Measurements from ENCODE around the gene ANKRD63.

Gene ANKRD63

DNA sequence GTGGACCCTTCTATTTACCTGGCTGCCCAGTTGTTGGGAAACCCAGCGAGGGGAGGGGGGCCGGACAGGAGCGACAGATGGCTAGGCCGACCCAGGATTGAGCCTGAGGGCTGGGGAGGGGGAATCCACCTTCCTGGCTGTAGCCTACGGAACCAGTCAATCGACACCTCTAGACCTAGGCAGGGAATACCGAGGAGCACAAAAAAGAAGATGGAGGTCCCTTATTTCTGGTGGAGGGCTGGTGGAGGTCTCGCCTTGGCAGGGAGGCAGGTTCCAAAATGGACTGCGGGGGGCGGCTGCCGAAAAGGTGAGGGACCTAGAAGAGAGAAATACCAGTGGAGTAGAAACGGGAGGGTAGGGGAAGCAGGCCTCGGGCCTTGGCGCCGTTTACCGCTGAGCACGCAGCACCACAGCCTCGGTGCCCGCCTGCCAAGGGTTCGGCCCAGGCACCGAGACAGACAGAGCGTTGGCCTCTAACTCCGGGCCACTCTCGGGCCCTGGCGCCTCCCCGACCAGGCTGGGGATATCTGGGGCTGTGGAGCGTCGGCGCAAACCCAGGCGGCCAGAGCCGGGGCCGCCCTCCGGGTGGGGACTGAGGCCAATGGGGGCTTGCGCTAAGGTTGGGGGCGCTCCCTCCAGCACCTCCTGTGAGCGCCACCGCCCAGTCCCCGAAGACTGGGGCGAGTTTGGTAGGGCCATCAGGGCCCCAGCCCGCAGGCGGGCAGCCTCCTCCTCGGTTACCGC is 1.6 kb downstream of the ANKRD63 start:
- Histone ChIP-seq H3K27me3 (peaks cover 21% of the 10 kb centered on the region), H3K9me3 (no peaks in the 10 kb centered on the region), H3K36me3 (no peaks in the 10 kb centered on the region), H3K4me1 (peaks cover 8% of the 10 kb centered on the region), H3K4me3 (ENCODE audit: low read depth, low read length) (no peak overlapping the region)
- no peak for DNase-seq
- TF ChIP-seq, protein P1, sequence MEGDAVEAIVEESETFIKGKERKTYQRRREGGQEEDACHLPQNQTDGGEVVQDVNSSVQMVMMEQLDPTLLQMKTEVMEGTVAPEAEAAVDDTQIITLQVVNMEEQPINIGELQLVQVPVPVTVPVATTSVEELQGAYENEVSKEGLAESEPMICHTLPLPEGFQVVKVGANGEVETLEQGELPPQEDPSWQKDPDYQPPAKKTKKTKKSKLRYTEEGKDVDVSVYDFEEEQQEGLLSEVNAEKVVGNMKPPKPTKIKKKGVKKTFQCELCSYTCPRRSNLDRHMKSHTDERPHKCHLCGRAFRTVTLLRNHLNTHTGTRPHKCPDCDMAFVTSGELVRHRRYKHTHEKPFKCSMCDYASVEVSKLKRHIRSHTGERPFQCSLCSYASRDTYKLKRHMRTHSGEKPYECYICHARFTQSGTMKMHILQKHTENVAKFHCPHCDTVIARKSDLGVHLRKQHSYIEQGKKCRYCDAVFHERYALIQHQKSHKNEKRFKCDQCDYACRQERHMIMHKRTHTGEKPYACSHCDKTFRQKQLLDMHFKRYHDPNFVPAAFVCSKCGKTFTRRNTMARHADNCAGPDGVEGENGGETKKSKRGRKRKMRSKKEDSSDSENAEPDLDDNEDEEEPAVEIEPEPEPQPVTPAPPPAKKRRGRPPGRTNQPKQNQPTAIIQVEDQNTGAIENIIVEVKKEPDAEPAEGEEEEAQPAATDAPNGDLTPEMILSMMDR (IDR thresholded peaks at IDR 0.05; ENCODE audit: low read depth, low read length): no peak

DNA sequence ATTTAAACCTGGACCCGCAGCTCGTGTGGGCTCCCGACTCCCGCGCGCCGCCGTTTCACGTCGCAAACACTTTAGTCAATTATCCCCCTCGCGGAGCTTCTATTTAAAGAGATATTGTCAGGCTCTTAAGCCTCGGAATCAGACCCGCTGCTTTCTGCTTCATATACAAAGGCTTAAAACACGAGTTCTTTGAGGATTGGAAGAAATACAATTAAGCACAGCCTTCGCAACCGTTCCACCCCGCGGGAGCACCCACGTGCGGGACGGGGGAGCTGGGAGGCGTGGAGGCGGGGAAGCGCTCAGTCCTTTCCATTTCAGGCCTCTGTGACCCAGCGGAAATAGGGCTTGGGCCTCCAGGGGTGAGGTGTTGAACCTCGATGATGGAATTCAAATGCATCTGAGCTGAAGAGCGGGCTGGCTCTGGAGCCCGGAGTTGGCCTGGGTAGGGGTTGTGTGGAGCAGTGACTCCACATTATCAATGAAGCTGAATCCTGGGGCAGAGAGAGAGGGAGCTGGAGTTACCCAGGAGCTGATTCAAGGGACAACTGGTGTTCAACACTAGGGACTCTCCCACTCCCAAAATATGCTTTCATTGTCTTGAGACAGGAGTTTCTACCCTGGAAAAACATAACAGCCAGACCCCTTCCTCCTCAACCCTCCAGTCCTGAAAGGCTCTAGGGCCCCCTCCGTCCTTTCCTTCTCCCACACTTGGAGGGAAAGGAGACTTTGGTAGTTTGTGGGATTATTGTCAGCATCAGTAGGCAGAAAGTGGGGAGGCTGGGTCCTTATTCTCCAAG is 2.4 kb downstream of the ANKRD63 start:
- TF ChIP-seq, protein P1 (IDR thresholded peaks at IDR 0.05; ENCODE audit: low read depth, low read length): no peak
- Histone ChIP-seq H3K27me3 (peaks cover 21% of the 10 kb centered on the region), H3K4me3 (ENCODE audit: low read depth, low read length) (no peak overlapping the region), H3K36me3 (no peaks in the 10 kb centered on the region), H3K4me1 (peaks cover 8% of the 10 kb centered on the region), H3K9me3 (no peaks in the 10 kb centered on the region)
- DNase-seq: no peak

DNA sequence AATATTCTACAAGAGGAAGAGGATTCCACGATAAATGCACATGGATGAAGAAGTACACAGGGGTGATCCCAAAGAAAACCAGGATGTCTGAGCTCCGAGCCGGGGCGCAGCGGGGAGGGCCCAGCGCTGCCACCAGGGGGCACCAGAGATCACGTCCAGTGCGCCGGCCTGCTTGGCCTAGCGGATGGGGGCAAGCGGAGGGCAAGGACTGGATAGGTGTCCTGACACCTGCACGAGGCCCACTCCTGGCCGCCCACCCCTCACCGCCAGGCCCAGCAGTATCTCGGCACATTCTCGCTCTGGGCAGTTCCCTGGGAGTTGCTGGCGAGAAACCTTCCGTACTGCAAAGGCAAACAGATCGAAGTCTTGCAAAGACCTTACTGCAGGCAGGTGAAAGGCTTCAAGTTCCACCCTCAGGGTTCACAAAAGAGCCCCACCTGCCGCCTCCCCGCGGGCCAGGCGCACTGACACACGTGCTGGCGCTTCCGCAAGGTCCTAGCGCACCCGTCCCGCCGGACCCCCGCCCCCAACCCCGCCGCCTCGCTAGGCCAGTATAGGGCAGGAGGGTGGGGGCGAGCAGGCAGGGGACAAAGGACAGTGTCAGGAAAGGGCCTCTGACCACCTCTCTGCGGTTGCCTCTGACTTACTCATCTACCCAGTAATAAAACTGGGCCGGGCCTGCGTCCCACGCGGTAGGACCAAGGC is 3.3 kb downstream of the ANKRD63 start:
- H3K4me1 ChIP-seq: peaks cover 8% of the 10 kb centered on the region; the same call in 1 of the 2 replicates
- TF ChIP-seq, protein P1 (IDR thresholded peaks at IDR 0.05; ENCODE audit: low read depth, low read length): peak; percentile 96
- H3K4me3 ChIP-seq (ENCODE audit: low read depth, low read length): no peak overlapping the region
- peaks cover 21% of the 10 kb centered on the region for H3K27me3 ChIP-seq
- no peaks in the 10 kb centered on the region for H3K36me3 ChIP-seq
- no peaks in the 10 kb centered on the region for H3K9me3 ChIP-seq
- peak; percentile 81 for DNase-seq

DNA sequence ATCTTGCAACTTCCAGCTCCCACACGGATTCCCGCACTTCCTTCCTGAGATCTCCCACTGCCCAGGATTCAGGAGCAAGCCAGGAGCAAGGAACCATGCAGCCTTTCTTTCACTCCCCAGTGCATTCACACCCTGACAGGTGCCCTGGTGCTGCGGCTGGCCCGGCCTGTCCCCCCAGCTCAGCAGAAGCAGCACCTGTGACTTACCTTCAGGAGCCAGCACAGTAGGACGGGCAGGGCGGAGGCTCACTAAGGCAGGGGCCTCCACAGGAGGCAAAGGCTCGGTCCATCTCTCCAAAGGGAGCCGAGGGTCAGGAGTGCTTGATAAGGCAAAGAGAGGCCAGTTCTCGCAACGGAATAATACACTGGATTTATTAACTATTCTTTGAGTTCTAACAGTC is 4.8 kb downstream of the ANKRD63 start:
- H3K4me1 ChIP-seq: peaks cover 8% of the 10 kb centered on the region; the same call in 1 of the 2 replicates
- no peaks in the 10 kb centered on the region for H3K36me3 ChIP-seq
- H3K9me3 ChIP-seq: no peaks in the 10 kb centered on the region
- no peak overlapping the region for H3K4me3 ChIP-seq (ENCODE audit: low read depth, low read length)
- peaks cover 17% of the 10 kb centered on the region for H3K27me3 ChIP-seq
- TF ChIP-seq, protein P1 (IDR thresholded peaks at IDR 0.05; ENCODE audit: low read depth, low read length): no peak
- DNase-seq: no peak

DNA sequence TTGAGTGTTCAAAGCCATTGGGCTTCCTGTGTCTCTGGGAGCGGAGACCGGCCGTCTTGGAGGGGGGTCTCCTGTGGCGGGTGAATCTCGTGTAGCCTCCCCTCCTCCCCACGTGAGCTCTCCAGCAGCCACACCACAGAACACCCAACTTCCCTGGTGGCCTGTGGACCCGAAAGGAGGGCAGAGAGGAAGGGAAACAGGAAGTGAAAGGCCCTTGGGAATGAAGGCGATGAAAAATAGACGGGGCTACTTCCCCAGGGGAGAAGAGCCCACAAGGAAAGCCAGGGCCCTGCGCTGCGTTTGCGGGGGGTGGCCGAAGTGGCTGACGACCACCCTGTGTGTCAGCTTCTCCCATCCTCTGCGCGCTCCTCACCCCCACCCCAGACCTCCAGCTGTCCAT is 5.4 kb downstream of the ANKRD63 start:
- no peaks in the 10 kb centered on the region for H3K36me3 ChIP-seq
- DNase-seq: no peak
- H3K4me3 ChIP-seq (ENCODE audit: low read depth, low read length): no peak overlapping the region
- H3K4me1 ChIP-seq: peaks cover 8% of the 10 kb centered on the region; the same call in 1 of the 2 replicates
- H3K9me3 ChIP-seq: no peaks in the 10 kb centered on the region
- H3K27me3 ChIP-seq: peaks cover 12% of the 10 kb centered on the region
- TF ChIP-seq, protein P1 (IDR thresholded peaks at IDR 0.05; ENCODE audit: low read depth, low read length): no peak

Data from BE2C (cell line).